ENCODE results near the gene SBNO1.
"Not testable (repeated sequence)": the region's sequence is repeated elsewhere in the genome, so short reads cannot be mapped to it uniquely, and the experiment has no call there.

Gene SBNO1

GRCh38 chr12:123346946-123347345 is 17.7 kb downstream of the SBNO1 start:
- no peak for DNase-seq (ENCODE audit: low read depth in 2 of 2)

- no peak for DNase-seq (ENCODE audit: low read depth in 2 of 2)
Observed at GRCh38 chr12:123344086-123344485, 20.6 kb downstream of the SBNO1 start.

GRCh38 chr12:123337070-123337469 is 27.6 kb downstream of the SBNO1 start:
- DNase-seq (ENCODE audit: low read depth in 2 of 2), result no peak

DNA sequence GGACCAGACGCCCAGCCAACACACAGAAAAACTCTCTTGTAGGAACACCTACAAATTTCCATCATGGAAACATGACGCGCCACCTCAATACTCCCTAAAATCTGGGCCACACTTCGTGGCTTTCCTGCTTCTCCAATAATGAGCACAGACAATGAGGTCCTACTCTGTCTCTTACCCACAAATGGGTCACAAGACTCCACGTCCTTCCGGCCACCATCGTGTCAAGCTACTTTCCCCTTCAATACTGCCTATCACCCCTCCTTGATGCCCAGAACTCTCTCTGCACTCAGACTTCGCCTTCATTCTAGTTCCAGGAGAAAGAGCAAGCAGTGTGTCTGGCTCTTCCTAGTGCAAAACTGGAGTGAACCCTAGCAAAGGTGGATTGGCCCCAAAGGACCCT is 28.1 kb downstream of the SBNO1 start:
- no peak for DNase-seq (ENCODE audit: low read depth in 2 of 2)

- DNase-seq (ENCODE audit: low read depth in 2 of 2), result no peak
Observed at GRCh38 chr12:123335490-123335889, 29.2 kb downstream of the SBNO1 start.

GRCh38 chr12:123329799-123330198 is 34.8 kb downstream of the SBNO1 start:
- DNase-seq (ENCODE audit: low read depth in 2 of 2), result no peak

GRCh38 chr12:123319826-123320225 is 44.8 kb downstream of the SBNO1 start:
- no peak for DNase-seq (ENCODE audit: low read depth in 2 of 2)

GRCh38 chr12:123319273-123319672 is 45.4 kb downstream of the SBNO1 start:
- no peak for DNase-seq (ENCODE audit: low read depth in 2 of 2)

DNA sequence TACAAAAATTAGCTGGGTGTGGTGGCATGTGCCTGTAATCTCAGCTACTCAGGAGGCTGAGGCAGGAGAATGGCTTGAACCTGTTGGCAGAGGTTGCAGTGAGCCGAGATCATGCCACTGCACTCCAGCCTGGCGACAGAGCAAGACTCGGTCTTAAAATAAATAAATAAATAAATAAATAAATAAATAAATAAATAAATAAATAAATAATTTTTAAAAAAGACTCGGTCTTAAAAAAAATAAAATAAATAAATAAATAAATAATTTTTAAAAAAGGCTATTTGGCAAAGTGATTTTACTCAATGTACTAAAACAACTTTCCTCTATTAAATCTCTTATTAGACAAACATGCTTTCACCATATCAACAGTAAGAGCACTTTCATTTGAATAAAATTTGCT is 51.6 kb downstream of the SBNO1 start:
- DNase-seq (ENCODE audit: low read depth in 2 of 2), result not testable (repeated sequence)

DNA sequence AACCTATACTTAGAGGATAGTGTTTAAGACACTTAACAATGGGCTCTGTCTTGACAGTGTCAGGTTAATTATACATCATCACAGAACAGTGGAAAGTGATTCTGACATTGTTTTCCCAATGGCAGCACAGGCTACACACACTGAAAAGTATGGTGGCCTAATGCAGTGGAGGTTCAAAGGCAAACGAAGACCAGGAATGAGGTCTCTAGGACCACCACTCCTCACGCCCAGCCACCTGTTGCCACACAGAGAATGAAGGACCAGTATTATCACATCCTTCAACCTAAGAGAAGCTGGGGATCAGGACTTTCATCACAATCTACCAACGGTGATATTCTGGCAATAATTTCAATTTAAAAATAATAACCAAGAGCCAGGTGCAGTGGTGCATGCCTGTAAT is 58.4 kb downstream of the SBNO1 start:
- DNase-seq (ENCODE audit: low read depth in 2 of 2), result no peak

DNA sequence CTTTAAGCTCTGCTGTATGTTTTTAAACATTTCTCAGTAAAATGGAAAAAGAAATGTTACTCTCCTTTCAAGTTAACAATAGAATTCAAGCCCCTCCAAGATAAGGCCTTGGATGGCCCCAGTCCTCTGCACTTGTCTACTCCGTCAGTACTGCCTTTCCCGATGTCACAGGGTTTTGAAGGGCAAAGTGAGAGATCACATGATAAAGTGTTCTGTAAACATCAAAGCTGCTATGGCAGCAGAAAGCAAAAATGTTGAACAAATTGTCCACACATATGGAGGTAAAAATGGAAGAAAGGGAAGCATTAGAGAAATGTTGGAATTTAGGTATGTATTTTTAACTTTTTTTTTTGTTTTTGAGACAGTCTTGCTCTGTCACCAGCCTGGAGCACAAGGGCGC is 59.5 kb downstream of the SBNO1 start:
- DNase-seq (ENCODE audit: low read depth in 2 of 2), result no peak

DNA sequence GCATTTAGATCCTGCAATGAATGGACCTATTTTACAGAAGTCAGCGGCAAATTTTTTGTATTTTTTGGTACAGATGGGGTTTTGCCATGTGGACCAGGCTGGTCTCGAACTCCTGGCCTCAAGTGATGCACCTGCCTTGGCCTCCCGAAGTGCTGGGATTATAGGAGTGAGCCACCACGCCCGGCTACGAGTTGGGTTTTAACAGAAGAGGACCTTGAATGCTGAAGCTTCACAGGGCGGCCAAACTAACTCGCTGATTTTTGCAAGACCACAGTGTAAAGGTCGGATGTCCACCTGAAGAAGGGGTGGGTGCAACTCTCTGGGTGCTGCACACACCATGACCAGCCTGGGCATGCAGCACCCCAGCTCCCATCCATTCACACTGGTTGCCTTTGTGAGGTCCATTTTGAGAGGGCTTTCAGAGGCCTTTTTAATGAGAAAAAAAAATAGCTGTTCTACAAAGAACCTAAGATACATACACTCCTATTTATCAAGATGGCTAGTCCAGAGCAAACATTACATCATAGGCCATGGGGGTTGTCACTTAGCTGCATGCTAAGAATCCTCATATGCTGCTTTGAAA is 71.4 kb downstream of the SBNO1 start:
- no peak for DNase-seq (ENCODE audit: low read depth in 2 of 2)

DNA sequence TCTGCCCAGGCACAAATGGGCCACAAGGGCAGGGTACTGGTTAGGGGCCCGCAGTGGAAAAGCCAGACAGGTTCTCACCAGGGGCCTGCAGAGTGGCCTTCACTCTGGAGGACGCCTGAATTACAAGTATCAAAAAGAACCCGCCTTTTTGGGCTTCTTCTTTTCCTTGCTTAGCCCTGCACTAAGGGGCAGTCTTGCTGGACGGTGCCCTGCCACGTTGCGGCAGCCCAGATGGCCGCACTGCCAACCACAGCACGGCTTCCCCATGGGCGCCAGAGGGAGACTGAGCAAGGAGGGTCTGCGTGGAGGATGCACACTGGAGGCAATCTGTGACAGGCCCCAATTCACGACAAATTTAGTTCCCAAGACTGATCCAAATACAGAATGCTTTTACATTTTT is 74.7 kb downstream of the SBNO1 start:
- DNase-seq (ENCODE audit: low read depth in 2 of 2), result no peak

GRCh38 chr12:123288751-123289346 is 75.8 kb downstream of the SBNO1 start:
- DNase-seq (ENCODE audit: low read depth in 2 of 2), result no peak

DNA sequence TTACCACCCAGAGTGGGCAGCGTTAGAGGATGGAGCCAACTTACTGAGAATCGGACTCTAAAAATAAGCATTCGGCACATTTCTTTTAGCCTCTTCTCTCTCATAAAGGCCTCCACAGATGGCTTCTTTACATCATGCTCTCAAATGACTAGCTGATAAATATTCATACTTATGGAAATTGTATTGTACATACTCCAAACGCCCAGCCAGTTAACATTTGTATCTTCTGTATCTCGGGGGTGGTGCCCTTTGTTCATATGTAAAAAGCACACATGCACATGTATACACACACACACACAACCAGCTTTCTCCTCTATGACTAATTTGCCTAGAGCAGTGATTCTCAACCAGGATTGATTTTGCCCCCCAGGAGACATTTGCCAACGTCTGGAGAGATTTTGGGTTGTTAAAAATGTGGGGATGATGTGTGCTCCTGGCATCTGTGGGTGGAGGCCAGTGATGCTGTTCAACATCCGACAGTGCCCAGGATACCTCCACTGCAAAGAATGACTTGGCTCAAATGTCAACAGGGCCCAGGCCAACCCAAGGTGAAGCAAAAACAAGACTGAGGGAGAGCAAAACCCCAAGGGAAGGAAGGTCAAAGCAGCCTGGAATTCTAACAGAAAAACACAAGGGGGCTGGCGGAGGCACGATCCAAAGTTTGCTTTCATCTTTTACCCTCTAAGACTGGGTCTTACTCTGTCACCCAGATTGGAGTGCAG is 77.8 kb downstream of the SBNO1 start:
- DNase-seq (ENCODE audit: low read depth in 2 of 2), result no peak

GRCh38 chr12:123284669-123285068 is 80.0 kb downstream of the SBNO1 start:
- DNase-seq (ENCODE audit: low read depth in 2 of 2), result no peak

GRCh38 chr12:123283461-123283860 is 81.2 kb downstream of the SBNO1 start:
- DNase-seq (ENCODE audit: low read depth in 2 of 2), result no peak

DNA sequence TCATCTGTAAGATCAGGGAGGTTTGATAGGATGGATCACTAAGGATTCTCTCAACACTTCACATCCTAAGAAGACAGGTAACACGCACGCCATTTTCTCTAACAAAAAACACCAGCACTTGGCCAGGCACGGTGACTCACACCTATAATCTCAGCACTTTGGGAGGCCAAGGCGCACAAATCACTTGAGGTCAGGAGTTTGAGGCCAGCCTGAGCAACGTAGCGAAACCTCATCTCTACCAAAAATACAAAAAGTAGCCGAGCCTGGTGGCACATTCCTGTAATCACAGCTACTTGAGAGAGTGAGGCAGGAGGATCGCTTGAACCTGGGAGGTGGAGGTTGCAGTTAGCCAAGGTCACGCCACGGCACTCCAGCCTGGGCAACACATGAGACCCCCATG is 82.5 kb downstream of the SBNO1 start:
- no peak for DNase-seq (ENCODE audit: low read depth in 2 of 2)

- no peak for DNase-seq (ENCODE audit: low read depth in 2 of 2)
Observed at GRCh38 chr12:123280971-123281370, 83.7 kb downstream of the SBNO1 start.

- DNase-seq (ENCODE audit: low read depth in 2 of 2), result no peak
Observed at GRCh38 chr12:123278101-123278627, 86.5 kb downstream of the SBNO1 start.

DNA sequence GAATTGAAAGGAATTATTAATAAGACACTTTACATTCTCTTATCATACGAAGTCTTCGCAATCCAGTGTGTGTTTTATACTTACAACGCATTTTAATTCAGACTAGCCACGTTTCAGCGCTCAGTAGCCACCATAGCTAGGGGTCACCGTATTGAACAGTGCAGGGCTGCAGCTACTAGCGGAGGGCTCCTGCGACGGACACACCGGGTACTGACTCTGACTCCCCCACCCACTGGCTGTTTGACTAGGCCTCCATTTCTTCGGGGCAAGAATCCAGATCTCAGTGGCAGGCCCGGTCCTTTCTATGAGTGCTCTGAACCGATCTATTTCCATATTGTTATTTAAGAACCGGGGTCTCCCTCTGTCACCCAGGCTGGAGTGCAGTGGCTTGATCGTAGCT is 91.5 kb downstream of the SBNO1 start:
- DNase-seq (ENCODE audit: low read depth in 2 of 2), result no peak

DNA sequence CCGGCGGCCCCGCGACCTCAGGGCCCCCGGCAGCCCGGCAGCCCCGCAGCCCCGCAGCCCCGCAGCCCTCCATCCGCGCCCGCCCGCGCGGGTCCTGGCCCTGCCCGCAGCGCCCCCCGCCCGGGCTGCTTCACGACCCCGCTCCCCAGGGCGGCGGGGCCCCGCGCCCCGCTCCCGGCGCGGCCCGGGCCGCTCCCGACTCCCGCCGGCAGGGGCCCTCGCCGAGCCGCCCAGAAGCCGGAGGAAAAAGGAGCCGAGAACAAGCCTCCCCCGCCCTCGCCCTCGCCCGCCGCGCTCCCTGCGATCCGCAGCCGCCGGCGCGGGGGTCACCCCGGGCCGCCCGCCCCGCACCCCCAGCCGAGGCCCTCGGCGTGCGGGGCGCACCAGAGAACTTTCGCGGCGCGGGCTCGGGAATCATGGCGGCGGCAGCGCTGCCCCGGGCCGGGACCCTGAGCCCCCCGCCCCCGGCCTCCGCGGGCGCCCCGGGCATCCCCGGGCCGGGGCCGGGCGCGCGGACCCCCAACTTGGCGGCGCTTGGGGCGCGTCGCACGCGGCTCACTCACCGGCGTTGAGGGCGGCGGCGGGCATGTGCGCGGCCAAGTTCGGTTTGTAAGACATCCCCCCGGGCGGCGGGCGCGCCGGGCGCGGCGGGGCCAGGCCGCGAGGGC is 93.5 kb downstream of the SBNO1 start:
- peak; percentile 42 to 43 for DNase-seq (ENCODE audit: low read depth in 2 of 2)

All from activated CD8-positive, alpha-beta memory T cell treated with anti-CD3 and anti-CD28 coated beads for 4 hours (primary cell).